WERI-Rb-1 (cell line): Measurements from ENCODE around the gene TMEM123.

Experiments used
- DNase-seq: peaks from one replicate; pipeline ENCODE4 v3.0.0-alpha.2; 2020
- H3K27ac ChIP-seq: fragments of 250-450 bp; sonication (Bioruptor Pico); 2 replicates; pipeline ENCODE4 v1.5.1; 2020; ENCODE audit warnings: mild to moderate bottlenecking, moderate library complexity
- H3K27me3 ChIP-seq: fragments of 250-450 bp; sonication (Bioruptor Pico); 2 replicates; pipeline ENCODE4 v1.5.1; 2021; ENCODE audit warnings: mild to moderate bottlenecking, low read depth, moderate library complexity; ENCODE audit not compliant: insufficient read depth, severe bottlenecking
- H3K36me3 ChIP-seq: fragments of 250-450 bp; sonication (Bioruptor Pico); 2 replicates; pipeline ENCODE4 v1.5.1; 2020; ENCODE audit warnings: mild to moderate bottlenecking, moderate library complexity
- H3K4me3 ChIP-seq: 2 replicates; pipeline ENCODE4 v1.5.1; 2011; ENCODE audit warnings: low read depth, mild to moderate bottlenecking, control low read depth, low read length
- H3K9me3 ChIP-seq: fragments of 250-450 bp; sonication (Bioruptor Pico); 2 replicates; pipeline ENCODE4 v1.5.1; 2021; ENCODE audit warnings: mild to moderate bottlenecking, moderate library complexity; ENCODE audit not compliant: severe bottlenecking
- CTCF ChIP-seq: IDR thresholded peaks from 2 replicates; pipeline ENCODE4 v1.5.1; 2011; ENCODE audit warnings: low read depth, mild to moderate bottlenecking, control low read depth, inconsistent platforms, low read length

TMEM123 gene

GRCh38 chr11:102495161-102496042 is 42.8 kb upstream of the TMEM123 start:
- peak; percentile 35; the same call in 1 of the 2 replicates for TF ChIP-seq CTCF
- peak; percentile 27 for DNase-seq
- no peak overlapping the region for H3K27ac ChIP-seq
- no peak overlapping the region for H3K4me3 ChIP-seq
- no peaks in the 10 kb centered on the region for H3K36me3 ChIP-seq
- H3K9me3 ChIP-seq = no peaks in the 10 kb centered on the region
- no peaks in the 10 kb centered on the region for H3K27me3 ChIP-seq

- no peaks in the 10 kb centered on the region for H3K36me3 ChIP-seq
- H3K27me3 ChIP-seq = no peaks in the 10 kb centered on the region
- no peak for DNase-seq
- H3K9me3 ChIP-seq = no peaks in the 10 kb centered on the region
- no peak overlapping the region for H3K27ac ChIP-seq
- no peak overlapping the region for H3K4me3 ChIP-seq
- no peak for TF ChIP-seq CTCF
Observed at GRCh38 chr11:102494216-102494615, 41.7 kb upstream of the TMEM123 start.

- Histone ChIP-seq H3K36me3 (no peaks in the 10 kb centered on the region), H3K27me3 (no peaks in the 10 kb centered on the region), H3K27ac (no peak overlapping the region), H3K9me3 (no peaks in the 10 kb centered on the region), H3K4me3 (no peak overlapping the region)
- no peak for TF ChIP-seq CTCF
- no peak for DNase-seq
Observed at GRCh38 chr11:102493524-102493923, 41.0 kb upstream of the TMEM123 start.

GRCh38 chr11:102491969-102492368 is 39.4 kb upstream of the TMEM123 start:
- H3K27ac ChIP-seq = no peak overlapping the region
- H3K4me3 ChIP-seq = no peak overlapping the region
- no peak for TF ChIP-seq CTCF
- no peaks in the 10 kb centered on the region for H3K27me3 ChIP-seq
- no peaks in the 10 kb centered on the region for H3K36me3 ChIP-seq
- no peak for DNase-seq
- no peaks in the 10 kb centered on the region for H3K9me3 ChIP-seq

GRCh38 chr11:102489186-102490145 is 36.9 kb upstream of the TMEM123 start:
- no peak for TF ChIP-seq CTCF
- H3K36me3 ChIP-seq = no peaks in the 10 kb centered on the region

More at GRCh38 chr11:102489186-102490145, 36.9 kb upstream of the TMEM123 start:
- Histone ChIP-seq H3K27ac (no peak overlapping the region), H3K9me3 (no peaks in the 10 kb centered on the region), H3K27me3 (no peaks in the 10 kb centered on the region), H3K4me3 (no peak overlapping the region)
- no peak for DNase-seq
